ENCODE results near the gene FREM1.
A peak's percentile ranks its signal among the peaks of the same experiment; 100 is the strongest.

FREM1 gene

GRCh38 chr9:14710804-14711203, 199.4 kb downstream of the FREM1 start:
- H3K4me1 Mint-ChIP-seq: no peaks in the 10 kb centered on the region
- TF ChIP-seq CTCF (IDR thresholded peaks at IDR 0.05): no peak
- H3K27ac Mint-ChIP-seq: no peak overlapping the region
- H3K27me3 Mint-ChIP-seq (ENCODE audit: low read depth, poor library complexity): peaks cover 4% of the 10 kb centered on the region
- peaks cover 41% of the 10 kb centered on the region for H3K9me3 Mint-ChIP-seq
- H3K36me3 Mint-ChIP-seq (ENCODE audit: low read depth): peaks cover 16% of the 10 kb centered on the region
- no peak overlapping the region for H3K4me3 Mint-ChIP-seq
- DNase-seq: no peak

- no peak overlapping the region for H3K4me3 Mint-ChIP-seq
- no peaks in the 10 kb centered on the region for H3K4me1 Mint-ChIP-seq
- H3K9me3 Mint-ChIP-seq: peaks cover 61% of the 10 kb centered on the region
- peaks cover 27% of the 10 kb centered on the region for H3K36me3 Mint-ChIP-seq (ENCODE audit: low read depth)
- no peaks in the 10 kb centered on the region for H3K27me3 Mint-ChIP-seq (ENCODE audit: low read depth, poor library complexity)
- H3K27ac Mint-ChIP-seq: no peak overlapping the region
- no peak for TF ChIP-seq CTCF (IDR thresholded peaks at IDR 0.05)
- DNase-seq: no peak
Observed at GRCh38 chr9:14706530-14707140, 203.6 kb downstream of the FREM1 start.

- no peak overlapping the region for H3K27ac Mint-ChIP-seq
- H3K36me3 Mint-ChIP-seq (ENCODE audit: low read depth): peaks cover 25% of the 10 kb centered on the region
- no peak for DNase-seq
- no peak for TF ChIP-seq CTCF (IDR thresholded peaks at IDR 0.05)
- no peaks in the 10 kb centered on the region for H3K4me1 Mint-ChIP-seq
- H3K4me3 Mint-ChIP-seq: no peak overlapping the region
- peaks cover 56% of the 10 kb centered on the region for H3K9me3 Mint-ChIP-seq
- H3K27me3 Mint-ChIP-seq (ENCODE audit: low read depth, poor library complexity): no peaks in the 10 kb centered on the region
Observed at GRCh38 chr9:14705079-14705478, 205.1 kb downstream of the FREM1 start.

- no peak overlapping the region for H3K27ac Mint-ChIP-seq
- no peak for TF ChIP-seq CTCF (IDR thresholded peaks at IDR 0.05)
- DNase-seq: no peak
- peaks cover 20% of the 10 kb centered on the region for H3K36me3 Mint-ChIP-seq (ENCODE audit: low read depth)
- no peak overlapping the region for H3K4me3 Mint-ChIP-seq
- no peaks in the 10 kb centered on the region for H3K27me3 Mint-ChIP-seq (ENCODE audit: low read depth, poor library complexity)
- no peaks in the 10 kb centered on the region for H3K4me1 Mint-ChIP-seq
- H3K9me3 Mint-ChIP-seq: peaks cover 48% of the 10 kb centered on the region
Observed at GRCh38 chr9:14704281-14704680, 205.9 kb downstream of the FREM1 start.

GRCh38 chr9:14702200-14702720, 208.0 kb downstream of the FREM1 start:
- peaks cover 11% of the 10 kb centered on the region for H3K36me3 Mint-ChIP-seq (ENCODE audit: low read depth)
- no peaks in the 10 kb centered on the region for H3K4me1 Mint-ChIP-seq
- no peak for TF ChIP-seq CTCF (IDR thresholded peaks at IDR 0.05)
- peaks cover 30% of the 10 kb centered on the region for H3K9me3 Mint-ChIP-seq
- no peak overlapping the region for H3K27ac Mint-ChIP-seq
- no peak overlapping the region for H3K4me3 Mint-ChIP-seq
- DNase-seq: no peak
- H3K27me3 Mint-ChIP-seq (ENCODE audit: low read depth, poor library complexity): peaks cover 10% of the 10 kb centered on the region

GRCh38 chr9:14693251-14693861, 216.9 kb downstream of the FREM1 start, which contains the start of gene ZDHHC21:
Gene ZDHHC21 (minus strand): TSS chr9:14693432. CDS start chr9:14674340, 19,092 bp downstream.
- no peaks in the 10 kb centered on the region for H3K9me3 Mint-ChIP-seq

More at GRCh38 chr9:14693251-14693861, 216.9 kb downstream of the FREM1 start, which contains the start of gene ZDHHC21:
- peaks cover 30% of the 10 kb centered on the region for H3K4me1 Mint-ChIP-seq
- no peak within 1 kb of the TSS for H3K27ac Mint-ChIP-seq
- peak; percentile 73 for DNase-seq
- peaks cover 16% of the 10 kb centered on the region for H3K36me3 Mint-ChIP-seq (ENCODE audit: low read depth)
- TF ChIP-seq CTCF (IDR thresholded peaks at IDR 0.05): no peak
- peak within 1 kb of the TSS; percentile 97 for H3K4me3 Mint-ChIP-seq
- H3K27me3 Mint-ChIP-seq (ENCODE audit: low read depth, poor library complexity): peaks cover 40% of the 10 kb centered on the region
